SK-N-SH (cell line): ENCODE results near the gene LBR.

Experiments
- CHD2 ChIP-seq: fragments of 150-350 bp; IDR thresholded peaks from 2 replicates; pipeline ENCODE4 v1.6.1; 2018; ENCODE audit warnings: low read length; ENCODE audit not compliant: partially characterized antibody
- EP300 ChIP-seq, 2 experiments: IDR thresholded peaks; 2 replicates each; pipeline versions ENCODE4 v1.4.0 to v1.6.1; 2012; ENCODE audit warnings: borderline replicate concordance in 1 of 2, low read depth in 1 of 2, low read length in 1 of 2
- JUND ChIP-seq: IDR thresholded peaks from 2 replicates; pipeline ENCODE4 v1.4.0; 2012
- MEF2A ChIP-seq: IDR thresholded peaks from 2 replicates; pipeline ENCODE4 v1.4.0; 2012; ENCODE audit warnings: low read depth, borderline replicate concordance
- NRF1 ChIP-seq: IDR thresholded peaks from 2 replicates; pipeline ENCODE4 v1.6.1; 2012; ENCODE audit warnings: low read depth, mild to moderate bottlenecking, low read length
- POLR2AphosphoS5 ChIP-seq: IDR thresholded peaks from 2 replicates; pipeline ENCODE4 v1.6.1; 2012; ENCODE audit warnings: low read depth, low read length
- RXRA ChIP-seq: IDR thresholded peaks from 2 replicates; pipeline ENCODE4 v1.4.0; 2012; ENCODE audit warnings: low read depth, mild to moderate bottlenecking, borderline replicate concordance
- SIN3A ChIP-seq: IDR thresholded peaks from 2 replicates; pipeline ENCODE4 v1.6.1; 2012; ENCODE audit warnings: low read depth, mild to moderate bottlenecking, low read length, moderate library complexity, borderline replicate concordance
- USF2 ChIP-seq: fragments of 150-350 bp; IDR thresholded peaks from 2 replicates; pipeline ENCODE4 v1.6.1; 2017; ENCODE audit warnings: antibody characterized with exemption, low read length, low read depth, borderline replicate concordance
- TF ChIP-seq, protein P1 (sequence below): fragments of 200-600 bp; sonication (generic); IDR thresholded peaks from 2 replicates; pipeline ENCODE4 v1.6.1; 2017; ENCODE audit warnings: antibody characterized with exemption, mild to moderate bottlenecking, moderate library complexity

- no peak for TF ChIP-seq POLR2AphosphoS5
- no peak for TF ChIP-seq SIN3A
- TF ChIP-seq, protein P1, sequence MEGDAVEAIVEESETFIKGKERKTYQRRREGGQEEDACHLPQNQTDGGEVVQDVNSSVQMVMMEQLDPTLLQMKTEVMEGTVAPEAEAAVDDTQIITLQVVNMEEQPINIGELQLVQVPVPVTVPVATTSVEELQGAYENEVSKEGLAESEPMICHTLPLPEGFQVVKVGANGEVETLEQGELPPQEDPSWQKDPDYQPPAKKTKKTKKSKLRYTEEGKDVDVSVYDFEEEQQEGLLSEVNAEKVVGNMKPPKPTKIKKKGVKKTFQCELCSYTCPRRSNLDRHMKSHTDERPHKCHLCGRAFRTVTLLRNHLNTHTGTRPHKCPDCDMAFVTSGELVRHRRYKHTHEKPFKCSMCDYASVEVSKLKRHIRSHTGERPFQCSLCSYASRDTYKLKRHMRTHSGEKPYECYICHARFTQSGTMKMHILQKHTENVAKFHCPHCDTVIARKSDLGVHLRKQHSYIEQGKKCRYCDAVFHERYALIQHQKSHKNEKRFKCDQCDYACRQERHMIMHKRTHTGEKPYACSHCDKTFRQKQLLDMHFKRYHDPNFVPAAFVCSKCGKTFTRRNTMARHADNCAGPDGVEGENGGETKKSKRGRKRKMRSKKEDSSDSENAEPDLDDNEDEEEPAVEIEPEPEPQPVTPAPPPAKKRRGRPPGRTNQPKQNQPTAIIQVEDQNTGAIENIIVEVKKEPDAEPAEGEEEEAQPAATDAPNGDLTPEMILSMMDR = no peak
- no peak for TF ChIP-seq MEF2A
- no peak for TF ChIP-seq USF2
- no peak for TF ChIP-seq NRF1
- TF ChIP-seq RXRA = no peak
- no peak for TF ChIP-seq EP300 (IDR thresholded peaks at IDR 0.05; ENCODE audit: borderline replicate concordance in 1 of 2, low read depth in 1 of 2, low read length in 1 of 2)
- TF ChIP-seq JUND = no peak
- no peak for TF ChIP-seq CHD2
These were observed 15.5 kb downstream of the LBR start for GRCh38 chr1:225412321-225412720.
